ENCODE data around the gene MKLN1.

MKLN1 gene

GRCh38 chr7:131355917-131356777, 28.5 kb downstream of the MKLN1 start:
- no peak for DNase-seq

DNA sequence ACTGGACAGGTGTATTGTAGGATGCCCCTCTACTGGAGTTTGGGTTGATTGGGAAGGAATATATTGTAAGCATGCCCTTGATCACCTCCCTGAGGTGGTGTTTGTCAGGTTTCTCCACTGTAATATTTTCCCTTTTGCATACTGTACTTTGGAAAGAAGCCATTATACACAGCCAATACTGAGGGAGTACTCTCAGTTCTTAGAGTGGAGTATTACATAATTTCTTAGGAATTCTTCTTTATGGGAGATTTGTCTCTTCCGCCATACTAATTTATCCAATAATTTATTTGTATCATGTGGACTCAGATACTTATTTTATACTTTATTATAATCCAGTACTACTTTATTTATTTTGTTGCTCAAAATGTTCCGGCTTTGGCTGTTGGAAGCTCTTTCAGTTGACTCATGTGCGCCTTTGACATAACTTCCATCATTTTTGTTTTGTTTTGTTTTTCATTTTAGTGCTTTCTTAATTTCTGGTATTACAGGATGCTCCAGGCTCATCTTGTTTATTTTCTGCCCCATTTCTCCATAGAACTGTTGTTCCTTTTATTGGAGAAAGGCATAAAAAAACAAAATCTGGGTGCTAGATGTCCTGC, 29.7 kb downstream of the MKLN1 start:
- DNase-seq: no peak

- DNase-seq: no peak
These were observed 31.0 kb downstream of the MKLN1 start for GRCh38 chr7:131358636-131359035.

- no peak for DNase-seq
These were observed 31.6 kb downstream of the MKLN1 start for GRCh38 chr7:131359136-131359776.

DNA sequence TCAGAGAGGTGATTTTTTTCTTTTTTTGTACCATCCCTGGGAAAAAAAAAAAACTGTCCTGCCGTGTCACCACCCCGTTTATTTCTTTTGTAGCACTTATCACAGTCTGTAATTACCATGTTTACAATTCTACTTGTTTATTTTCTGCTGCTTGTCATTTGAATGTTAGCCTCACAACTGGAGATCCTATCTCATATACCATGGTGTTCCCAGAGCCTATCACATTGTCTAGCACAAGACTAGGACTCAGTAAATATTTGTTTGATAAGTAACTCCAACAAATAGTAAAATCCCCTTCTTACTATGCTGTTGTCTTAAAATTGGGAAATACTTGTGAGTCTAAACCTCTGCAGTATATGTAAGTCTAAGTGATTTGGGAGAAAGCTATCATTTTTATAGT, 36.0 kb downstream of the MKLN1 start:
- no peak for DNase-seq

DNA sequence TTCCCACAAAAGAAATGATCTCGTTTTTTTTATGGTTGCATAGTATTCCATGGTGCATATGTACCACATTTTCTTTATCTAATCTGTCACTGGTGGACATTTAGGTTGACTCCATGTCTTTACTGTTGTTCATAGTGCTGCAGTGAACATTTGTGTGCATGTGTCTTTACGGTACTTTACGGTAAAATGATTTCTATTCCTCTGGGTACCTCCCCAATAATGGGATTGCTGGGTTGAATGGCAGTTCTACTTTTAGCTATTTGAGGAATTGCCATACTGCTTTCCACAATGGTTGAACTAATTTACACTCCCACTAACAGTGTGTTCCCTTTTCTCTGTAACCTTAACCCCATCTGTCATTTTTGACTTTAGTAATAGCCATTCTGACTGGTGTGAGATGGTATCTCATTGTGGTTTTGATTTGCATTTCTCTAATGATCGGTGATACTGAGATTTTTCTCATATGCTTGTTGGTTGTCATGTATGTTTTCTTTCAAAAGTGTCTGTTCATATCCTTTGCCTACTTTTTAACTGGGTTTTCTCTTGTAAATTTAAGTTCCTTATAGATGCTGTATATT, 37.2 kb downstream of the MKLN1 start:
- DNase-seq: no peak

GRCh38 chr7:131365838-131366237, 38.2 kb downstream of the MKLN1 start:
- no peak for DNase-seq

GRCh38 chr7:131369354-131369753, 41.7 kb downstream of the MKLN1 start:
- DNase-seq: no peak

GRCh38 chr7:131370523-131370968, 42.9 kb downstream of the MKLN1 start:
- DNase-seq: no peak

- DNase-seq: no peak
These were observed 43.7 kb downstream of the MKLN1 start for GRCh38 chr7:131371411-131371810.

DNA sequence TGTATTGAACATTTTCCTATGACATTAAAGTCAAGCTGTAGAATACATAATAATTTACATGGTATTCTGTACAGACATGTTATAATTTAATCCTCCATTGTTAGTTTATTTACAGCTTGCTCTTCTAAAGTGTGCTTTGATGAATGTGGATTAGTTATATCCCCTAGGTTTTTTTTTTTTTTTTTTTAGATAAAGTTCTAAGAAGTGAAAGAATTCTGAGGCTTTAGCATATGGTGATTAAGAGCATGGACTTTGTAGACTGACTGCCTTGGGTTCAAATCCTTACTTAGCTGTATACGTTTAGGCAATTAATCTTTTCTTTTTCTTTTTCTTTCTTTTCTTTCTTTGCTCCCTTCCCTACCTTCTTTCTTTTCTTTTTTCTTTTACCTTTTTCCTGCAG, 44.9 kb downstream of the MKLN1 start:
- no peak for DNase-seq

- no peak for DNase-seq
These were observed 47.1 kb downstream of the MKLN1 start for GRCh38 chr7:131374821-131375220.

GRCh38 chr7:131381069-131381838, 53.6 kb downstream of the MKLN1 start:
- no peak for DNase-seq

- DNase-seq: no peak
These were observed 56.0 kb downstream of the MKLN1 start for GRCh38 chr7:131383417-131384285.

DNA sequence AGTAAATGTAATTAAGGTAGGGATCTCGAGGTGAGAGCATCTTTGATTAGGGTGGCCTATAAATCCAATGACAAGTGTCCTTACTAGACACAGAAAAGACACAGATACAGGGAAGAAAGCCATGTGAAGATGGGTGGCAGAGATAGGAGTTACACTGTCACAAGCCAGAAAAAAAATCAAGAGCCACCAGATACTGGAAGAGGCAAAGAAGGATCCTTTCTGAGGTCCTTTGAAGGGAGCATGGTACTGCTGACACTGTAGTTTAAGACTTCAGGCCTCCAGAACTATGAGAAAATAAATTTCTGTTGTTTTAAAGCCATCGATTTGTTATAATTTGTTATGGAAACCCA, 56.6 kb downstream of the MKLN1 start:
- DNase-seq: no peak

GRCh38 chr7:131385039-131385605, 57.4 kb downstream of the MKLN1 start:
- no peak for DNase-seq

- no peak for DNase-seq
These were observed 60.5 kb downstream of the MKLN1 start for GRCh38 chr7:131388126-131388525.

GRCh38 chr7:131390275-131390674, 62.6 kb downstream of the MKLN1 start:
- no peak for DNase-seq

- no peak for DNase-seq
These were observed 63.5 kb downstream of the MKLN1 start for GRCh38 chr7:131391145-131391544.

DNA sequence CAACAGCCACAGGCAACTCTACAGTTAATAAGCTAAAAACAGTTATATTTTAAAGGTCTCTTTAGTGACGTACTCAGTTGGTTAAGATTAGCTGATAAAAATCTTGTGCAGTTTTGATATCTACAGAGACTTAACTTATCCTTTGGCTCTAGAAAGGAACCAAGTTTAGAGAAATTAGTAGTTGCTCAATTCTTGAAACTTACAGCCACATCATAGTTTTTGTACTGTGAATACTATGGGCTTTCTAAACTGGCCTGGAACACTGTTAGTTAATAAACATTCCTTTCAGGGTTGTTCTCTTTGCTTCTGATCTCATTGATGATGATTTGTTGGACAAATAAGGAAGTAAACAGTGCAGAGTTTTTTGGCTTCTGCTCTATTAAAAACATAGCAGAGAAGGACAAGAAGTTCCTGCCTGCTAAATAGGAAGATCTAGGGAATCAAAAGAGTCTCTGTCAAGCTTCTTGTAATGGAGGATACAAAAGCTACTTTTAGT, 73.1 kb downstream of the MKLN1 start:
- no peak for DNase-seq

- no peak for DNase-seq
These were observed 73.5 kb downstream of the MKLN1 start for GRCh38 chr7:131401194-131401593.
